A172 (cell line): ENCODE data around the gene FERMT2. TPM values are rescaled to one million over a fixed set of nuclear protein-coding genes. Genes with fewer than 3 reads are reported as not detected.

Experiments
- DNase-seq: peaks from one replicate; pipeline ENCODE4 v3.0.0-alpha.2; 2015; ENCODE audit warnings: low spot score
- total RNA-seq: library from RNA; depleted of rRNA; stranded (reverse); fragments of >200 nt; shearing (Covaris generic); gene quantifications from 2 replicates; pipeline ENCODE4 v1.2.3, GENCODE V29; 2014; rRNA removed

Gene FERMT2, protein sequence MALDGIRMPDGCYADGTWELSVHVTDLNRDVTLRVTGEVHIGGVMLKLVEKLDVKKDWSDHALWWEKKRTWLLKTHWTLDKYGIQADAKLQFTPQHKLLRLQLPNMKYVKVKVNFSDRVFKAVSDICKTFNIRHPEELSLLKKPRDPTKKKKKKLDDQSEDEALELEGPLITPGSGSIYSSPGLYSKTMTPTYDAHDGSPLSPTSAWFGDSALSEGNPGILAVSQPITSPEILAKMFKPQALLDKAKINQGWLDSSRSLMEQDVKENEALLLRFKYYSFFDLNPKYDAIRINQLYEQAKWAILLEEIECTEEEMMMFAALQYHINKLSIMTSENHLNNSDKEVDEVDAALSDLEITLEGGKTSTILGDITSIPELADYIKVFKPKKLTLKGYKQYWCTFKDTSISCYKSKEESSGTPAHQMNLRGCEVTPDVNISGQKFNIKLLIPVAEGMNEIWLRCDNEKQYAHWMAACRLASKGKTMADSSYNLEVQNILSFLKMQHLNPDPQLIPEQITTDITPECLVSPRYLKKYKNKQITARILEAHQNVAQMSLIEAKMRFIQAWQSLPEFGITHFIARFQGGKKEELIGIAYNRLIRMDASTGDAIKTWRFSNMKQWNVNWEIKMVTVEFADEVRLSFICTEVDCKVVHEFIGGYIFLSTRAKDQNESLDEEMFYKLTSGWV
- 75.4 and 87.1 TPM in 2 replicates for total RNA-seq

GRCh38 chr14:52950898-52951680 is at the start of gene FERMT2:
FERMT2 (minus strand) TSS chr14:52951050; CDS start chr14:52950568, 482 bp downstream.
- DNase-seq: peak; percentile 58

DNA sequence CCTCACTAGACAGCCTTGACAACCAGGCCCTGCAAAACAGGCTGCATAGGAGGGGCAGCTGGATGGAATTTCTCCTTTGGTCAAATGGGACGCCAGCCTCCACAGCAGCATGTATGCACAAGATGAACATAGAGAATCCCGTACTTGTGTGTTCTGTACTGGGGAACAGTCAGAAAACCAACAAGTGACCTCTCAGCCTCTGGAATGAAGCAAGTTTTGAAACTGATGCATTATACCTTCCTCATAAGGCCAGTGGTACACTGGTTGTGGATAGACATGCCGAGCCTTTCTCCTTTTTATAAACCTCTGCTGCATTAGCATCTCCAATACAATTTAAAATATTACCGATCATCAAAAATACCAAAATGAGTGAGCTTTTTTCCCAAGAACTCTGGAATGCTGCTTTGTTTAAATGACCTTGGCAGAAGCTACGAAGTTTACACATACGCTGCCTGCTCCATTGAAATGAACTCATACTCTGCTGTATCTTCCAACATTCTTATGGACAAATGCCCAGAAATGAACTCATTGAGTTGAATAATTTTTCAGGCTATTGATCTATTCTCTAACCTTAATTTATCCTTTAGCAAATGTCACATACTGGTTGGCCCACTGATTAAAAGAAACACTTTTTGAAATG is 47.6 kb upstream of the FERMT2 start:
- no peak for DNase-seq

- DNase-seq: no peak
These were observed 45.6 kb upstream of the FERMT2 start for GRCh38 chr14:52996493-52996892.

DNA sequence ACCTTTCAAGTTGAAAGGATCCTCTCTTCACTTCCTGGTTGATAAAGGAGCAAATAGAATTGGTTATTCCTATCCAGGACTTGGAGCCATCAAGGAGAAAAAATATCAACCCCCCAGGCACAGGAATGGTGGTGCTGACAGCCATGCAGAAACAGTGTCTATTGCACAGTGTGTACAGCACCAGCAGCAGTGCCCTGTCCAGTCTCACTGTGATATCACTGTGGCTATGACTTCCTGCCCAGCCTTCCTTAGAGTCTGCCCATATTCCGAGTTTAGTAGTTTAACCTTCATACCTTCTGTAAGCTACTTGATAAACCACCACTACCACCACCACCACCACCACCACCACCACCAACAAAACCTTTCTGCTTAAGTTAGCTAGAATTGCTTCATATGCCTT is 45.1 kb upstream of the FERMT2 start:
- DNase-seq: no peak

GRCh38 chr14:52992236-52992870 is 41.5 kb upstream of the FERMT2 start:
- no peak for DNase-seq

DNA sequence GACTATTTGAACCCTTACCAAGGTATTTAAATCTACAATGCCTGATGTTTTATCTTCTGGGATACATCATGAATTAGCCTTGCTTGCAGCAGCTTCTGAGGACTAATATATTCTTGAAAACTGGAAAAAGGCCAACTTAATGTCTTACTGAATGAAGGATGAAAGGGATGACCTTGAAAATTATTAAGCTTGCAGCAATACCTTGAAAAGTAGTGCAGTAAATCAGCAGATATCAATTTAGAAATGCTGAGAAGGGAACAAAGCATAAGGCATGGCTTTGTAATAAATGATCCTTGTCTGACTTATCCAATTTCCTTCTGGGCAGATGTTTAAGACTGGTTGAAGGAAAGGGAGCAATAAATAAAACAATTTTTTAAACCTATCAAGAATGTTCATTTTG is 37.3 kb upstream of the FERMT2 start:
- DNase-seq: no peak

DNA sequence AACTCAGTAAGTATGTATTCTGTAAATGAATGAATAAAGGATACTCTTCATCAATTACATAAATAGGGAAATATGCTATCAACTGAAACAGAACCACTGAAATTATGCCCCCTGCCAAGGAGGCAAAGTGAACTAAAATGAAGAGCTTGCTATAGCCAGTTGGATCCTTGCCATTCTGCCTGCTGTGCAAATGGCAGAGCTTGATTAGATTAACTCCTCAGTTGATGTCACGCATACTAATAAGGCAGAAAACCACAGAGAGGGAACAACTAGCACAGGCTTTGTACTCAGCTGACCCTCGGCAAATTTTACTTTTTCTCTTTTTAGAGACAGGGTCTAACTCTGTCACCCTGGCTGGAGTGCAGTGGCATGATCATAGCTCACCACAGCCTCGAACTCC is 36.7 kb upstream of the FERMT2 start:
- DNase-seq: no peak

DNA sequence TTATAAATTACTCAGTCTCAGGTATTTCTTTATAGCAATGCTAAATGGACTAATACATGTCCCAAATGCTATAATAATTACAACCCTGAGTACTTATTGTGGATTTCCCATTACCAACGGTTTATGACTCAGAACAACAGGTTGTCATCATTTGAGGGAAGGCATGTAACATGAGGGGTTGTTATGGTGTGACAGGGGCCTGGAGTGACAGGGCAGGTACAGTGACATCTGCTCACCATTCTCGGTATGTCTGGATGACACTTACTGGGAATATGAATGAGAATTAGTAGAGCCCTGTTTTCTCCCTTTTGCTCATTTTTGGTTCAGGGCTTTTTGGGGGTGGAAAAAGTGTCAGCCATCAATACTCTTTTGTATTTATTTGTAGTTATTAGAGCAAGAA is 36.2 kb upstream of the FERMT2 start:
- no peak for DNase-seq

DNA sequence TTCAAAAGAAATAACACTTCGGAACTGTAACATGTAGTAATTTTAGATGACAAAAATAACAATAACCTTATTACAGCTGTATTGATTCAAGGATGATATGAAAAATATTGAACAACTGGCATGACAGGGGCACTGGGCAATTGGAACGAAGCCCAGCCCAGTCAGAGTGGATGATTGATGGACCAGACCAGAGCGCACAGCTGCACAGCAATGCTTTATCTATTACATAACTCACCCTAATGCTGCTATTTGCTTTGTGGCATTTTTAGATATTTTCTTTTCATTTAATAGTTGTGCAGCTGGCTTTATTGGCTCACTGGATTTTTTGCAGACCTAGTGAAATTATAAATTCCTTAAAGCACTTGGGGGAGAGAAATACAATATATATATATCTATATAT is 26.9 kb upstream of the FERMT2 start:
- DNase-seq: no peak

- peak; percentile 18 for DNase-seq
These were observed 23.6 kb upstream of the FERMT2 start for GRCh38 chr14:52974406-52974805.

DNA sequence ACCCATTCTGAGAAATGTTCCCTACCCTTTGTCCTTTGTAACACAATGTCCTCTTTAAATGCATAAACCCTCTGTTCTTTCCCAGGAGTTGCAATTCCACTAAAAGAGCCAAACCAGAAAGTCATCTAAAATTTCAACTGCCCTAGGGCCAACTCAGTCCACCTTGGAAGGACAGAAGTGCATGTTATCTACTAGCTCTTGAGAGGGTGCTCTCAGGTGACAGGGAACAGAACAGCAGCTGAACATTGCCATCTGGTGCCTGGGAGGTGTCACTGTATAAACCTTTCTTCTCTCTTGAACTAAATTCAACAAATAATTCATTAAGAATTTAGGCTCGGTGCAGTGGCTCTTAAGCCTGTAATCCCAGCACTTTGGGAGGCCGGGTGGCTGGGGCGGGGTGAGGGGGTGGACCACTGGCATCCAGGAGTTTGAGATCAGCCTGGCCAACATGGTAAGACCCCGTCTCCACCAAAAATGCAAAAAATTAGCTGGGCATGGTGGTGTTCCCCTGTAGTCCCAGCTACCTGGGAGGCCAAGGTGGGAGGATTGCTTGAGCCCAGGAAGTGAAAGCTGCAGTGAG is 10.3 kb upstream of the FERMT2 start:
- DNase-seq: peak; percentile 43

GRCh38 chr14:52960627-52961026 is 9.8 kb upstream of the FERMT2 start:
- DNase-seq: no peak

DNA sequence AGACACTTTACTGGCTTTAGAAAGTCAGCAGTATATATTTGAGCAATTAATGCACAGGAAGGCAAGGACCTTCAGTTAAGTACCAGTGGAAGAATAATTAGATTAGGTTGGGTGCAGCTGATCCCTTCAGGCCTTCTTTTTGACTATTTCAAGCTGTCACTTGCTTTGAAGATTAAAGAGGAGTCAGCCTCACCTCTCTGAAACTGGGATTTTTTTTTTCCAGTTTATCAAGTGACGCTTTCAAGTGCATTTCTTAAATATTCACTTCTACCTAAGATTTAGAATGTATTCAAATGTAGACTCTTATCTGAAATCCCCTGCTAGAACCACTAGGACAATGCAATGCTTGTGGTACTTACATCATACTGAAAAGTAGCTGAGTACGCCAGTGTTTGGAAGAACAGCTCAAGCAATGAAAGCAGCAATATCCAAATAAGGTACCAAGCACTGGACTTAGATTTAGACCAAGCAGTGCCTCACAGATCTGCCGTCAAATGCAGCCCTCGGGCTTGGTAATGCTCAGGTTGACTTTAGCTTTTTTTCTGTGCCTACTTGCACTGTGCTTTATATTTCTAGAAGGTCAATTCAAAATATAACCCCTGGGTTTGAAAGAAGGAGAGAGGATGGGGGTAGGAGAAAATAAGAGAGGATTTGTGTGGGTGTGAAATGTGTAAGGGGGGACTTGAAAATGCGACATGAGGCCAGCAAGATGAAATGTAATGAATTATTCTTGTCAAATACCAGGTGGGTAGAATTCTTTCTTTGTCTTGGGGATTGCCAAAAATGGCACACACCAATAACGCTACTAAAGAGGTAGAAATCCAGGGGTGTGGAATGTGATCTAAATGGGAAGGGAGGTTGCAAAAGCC is 3.7 kb upstream of the FERMT2 start:
- DNase-seq: no peak

- peak; percentile 67 for DNase-seq
These were observed 1.1 kb upstream of the FERMT2 start for GRCh38 chr14:52951681-52952554.

DNA sequence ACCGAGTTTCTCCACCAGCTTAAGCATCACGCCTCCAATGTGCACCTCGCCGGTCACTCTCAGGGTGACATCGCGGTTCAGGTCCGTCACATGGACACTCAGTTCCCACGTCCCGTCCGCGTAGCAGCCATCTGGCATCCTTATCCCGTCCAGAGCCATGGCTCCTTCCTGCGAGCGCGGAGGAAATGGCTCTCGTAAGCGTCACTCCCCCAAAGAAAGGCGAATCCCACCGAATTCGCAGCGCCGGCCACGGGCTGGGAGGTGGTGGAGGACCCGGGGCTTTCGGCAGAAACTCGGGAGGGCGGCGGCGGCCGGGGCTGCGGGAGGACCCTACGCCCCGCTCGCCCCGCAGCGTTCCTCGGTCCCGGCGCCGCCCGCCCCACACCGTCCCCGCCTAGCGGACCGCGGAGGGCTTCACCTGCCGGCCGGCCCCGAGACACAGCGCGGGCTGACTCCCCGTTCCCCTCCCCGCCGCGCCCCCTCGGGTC is 396 bp downstream of the FERMT2 start:
- peak; percentile 33 for DNase-seq

DNA sequence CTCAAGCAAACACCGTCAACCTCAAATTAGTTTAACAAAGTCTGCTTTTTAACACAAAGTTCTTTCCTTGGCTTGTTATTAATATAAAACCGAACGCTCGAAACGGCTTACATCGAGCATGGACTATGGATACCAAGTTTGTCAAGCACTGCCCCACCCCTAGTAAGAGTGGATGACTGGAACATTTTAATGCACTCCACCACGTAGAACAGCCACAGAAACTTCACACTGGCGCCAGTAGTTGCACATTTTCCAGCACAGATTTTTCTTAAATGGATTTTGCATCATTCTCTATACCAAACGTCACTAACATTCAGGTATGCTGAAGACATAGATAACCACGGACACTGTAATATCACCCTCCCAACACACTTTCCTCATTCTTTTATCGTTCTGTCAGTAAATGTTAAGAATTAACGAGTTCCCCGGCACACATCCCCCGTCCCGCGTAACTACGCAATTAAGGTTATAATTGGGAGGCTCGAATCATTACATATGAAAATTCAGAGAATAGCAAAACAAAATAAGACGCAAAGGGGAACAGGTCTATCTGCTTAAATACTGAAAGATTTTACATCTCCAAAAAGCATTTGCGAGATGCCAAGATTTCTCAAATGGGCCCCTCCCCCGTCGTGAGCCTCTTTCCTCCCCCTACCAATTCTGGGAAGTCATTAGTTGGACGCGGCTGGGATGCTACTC is 990 bp downstream of the FERMT2 start:
- peak; percentile 29 for DNase-seq

DNA sequence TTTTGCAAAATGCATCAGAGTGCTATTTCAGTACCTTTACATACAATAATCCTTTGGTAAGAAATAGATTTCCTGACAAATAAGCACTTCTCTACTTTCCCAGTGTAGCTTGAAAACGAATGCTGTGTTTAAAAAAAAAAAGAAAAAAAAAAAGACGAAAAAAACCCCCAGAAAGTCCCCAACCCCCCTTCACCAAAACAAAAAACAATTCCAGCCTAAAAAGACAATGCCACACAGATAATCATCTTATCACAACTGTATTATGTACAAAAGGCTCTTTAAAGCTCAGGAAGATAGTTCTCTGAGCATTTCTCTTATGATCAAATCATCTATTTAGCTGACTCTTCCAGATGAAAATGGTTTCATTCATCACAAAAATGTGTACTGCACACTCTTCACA is 1.6 kb downstream of the FERMT2 start:
- DNase-seq: no peak

- DNase-seq: no peak
These were observed 2.0 kb downstream of the FERMT2 start for GRCh38 chr14:52948836-52949235.
